ENCODE results near the gene CCNB3. TPM values are rescaled to one million over a fixed set of nuclear protein-coding genes. Genes with fewer than 3 reads are reported as not detected.

The CCNB3 gene
- total and polyA plus RNA-seq, 9 of the 15 experiments (the other 6 are each of a cell fraction or from before 2014, with no cell fraction given) = 0.05 to 0.25 (median 0.08) TPM; not detected in 3

DNA sequence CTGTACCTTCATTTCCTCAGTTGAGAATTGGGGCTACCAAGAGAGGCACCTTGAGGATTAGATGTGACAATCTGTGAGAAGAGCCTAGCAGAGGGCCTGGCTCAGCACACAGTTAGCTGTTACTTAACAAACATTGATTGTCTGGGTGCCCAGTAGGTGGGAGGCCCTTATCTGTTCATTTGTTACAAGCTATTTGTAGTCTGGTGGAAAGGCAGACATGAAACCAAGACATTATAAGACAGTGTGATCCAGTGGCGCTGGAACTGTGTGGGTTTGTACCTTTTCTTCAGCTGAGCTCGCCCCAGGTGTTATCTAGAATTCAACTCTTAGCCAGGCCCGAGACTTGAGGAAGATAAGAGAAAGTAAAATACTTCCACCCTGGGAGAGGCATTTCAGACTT lies 20.7 kb upstream of the CCNB3 start:
- intact Hi-C loops (cut with micrococcal nuclease) = no loop called here
- Histone ChIP-seq H3K4me1 (replicated peaks in 1 of 2; ENCODE audit: control insufficient read depth in 2 of 2, insufficient read depth in 2 of 2, low read length in 2 of 2) (peaks cover 0 to 15% of the 10 kb centered on the region in 2 experiments; a peak in 3 of 5 replicates), H3K4me3 (no peak overlapping the region), H3K27me3 (ENCODE audit: control insufficient read depth in 2 of 2, insufficient read depth in 2 of 2, low read length in 2 of 2) (no peaks in the 10 kb centered on the region), H3K36me3 (ENCODE audit: control insufficient read depth, insufficient read depth, low read length) (no peaks in the 10 kb centered on the region), H3K9me3 (replicated peaks; ENCODE audit: control insufficient read depth, insufficient read depth, low read depth, low read length) (no peaks in the 10 kb centered on the region), H3K9me1 (ENCODE audit: control insufficient read depth, insufficient read depth, low read length) (no peaks in the 10 kb centered on the region), H3K27ac (ENCODE audit: extremely low read depth, low read depth, low read length) (no peak overlapping the region), H2AFZ (ENCODE audit: low read depth, low read length) (0 out of 2 replicates have a peak overlapping the region, but pooled peaks have one; percentile 8), H3K9ac (ENCODE audit: insufficient read depth in 1 of 2, low read depth in 2 of 2, low read length in 2 of 2) (no peak overlapping the region), H4K20me1 (replicated peaks; ENCODE audit: control insufficient read depth, insufficient read depth, low read length) (no peaks in the 10 kb centered on the region), H3K4me2 (ENCODE audit: insufficient read depth, low read length) (0 out of 2 replicates have a peak overlapping the region, but pooled peaks have one; percentile 20), H3K79me2 (ENCODE audit: control insufficient read depth, insufficient read depth, low read length) (no peaks in the 10 kb centered on the region)
- ATAC-seq (peak; percentile 35), FAIRE-seq (no peak), DNase-seq (ENCODE audit: extremely low read depth in 1 of 4, low spot score in 3 of 4) (peak in 2 of 4 experiments; percentile 14 to 32)
- TF ChIP-seq MIER1 (IDR thresholded peaks at IDR 0.05; ENCODE audit: low read depth) (no peak), FIP1L1 (IDR thresholded peaks at IDR 0.05; ENCODE audit: low read depth, low read length, poor library complexity, severe bottlenecking) (no peak), CBFA2T3 (IDR thresholded peaks at IDR 0.05) (peak; percentile 9; the same call in 1 of the 2 replicates), ZNF75A (CRISPR knock-in tag; IDR thresholded peaks at IDR 0.05) (no peak), ZNF253 (CRISPR knock-in tag; conservative IDR thresholded peaks at IDR 0.05) (no peak), ZNF780A (CRISPR knock-in tag; IDR thresholded peaks at IDR 0.05) (no peak)
- TF ChIP-seq, protein P1, sequence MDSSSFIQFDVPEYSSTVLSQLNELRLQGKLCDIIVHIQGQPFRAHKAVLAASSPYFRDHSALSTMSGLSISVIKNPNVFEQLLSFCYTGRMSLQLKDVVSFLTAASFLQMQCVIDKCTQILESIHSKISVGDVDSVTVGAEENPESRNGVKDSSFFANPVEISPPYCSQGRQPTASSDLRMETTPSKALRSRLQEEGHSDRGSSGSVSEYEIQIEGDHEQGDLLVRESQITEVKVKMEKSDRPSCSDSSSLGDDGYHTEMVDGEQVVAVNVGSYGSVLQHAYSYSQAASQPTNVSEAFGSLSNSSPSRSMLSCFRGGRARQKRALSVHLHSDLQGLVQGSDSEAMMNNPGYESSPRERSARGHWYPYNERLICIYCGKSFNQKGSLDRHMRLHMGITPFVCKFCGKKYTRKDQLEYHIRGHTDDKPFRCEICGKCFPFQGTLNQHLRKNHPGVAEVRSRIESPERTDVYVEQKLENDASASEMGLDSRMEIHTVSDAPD (CRISPR knock-in tag; IDR thresholded peaks at IDR 0.05) = no peak
- TF ChIP-seq, protein P2, sequence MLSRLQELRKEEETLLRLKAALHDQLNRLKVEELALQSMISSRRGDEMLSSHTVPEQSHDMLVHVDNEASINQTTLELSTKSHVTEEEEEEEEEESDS (CRISPR knock-in tag; IDR thresholded peaks at IDR 0.05) = no peak
- ChIA-PET CTCF (ENCODE audit: low intra/inter-chr PET ratio) (no interaction called here), POLR2A (interaction anchor here (1.3 to 1.4 kb wide), 2 partner anchors 15 to 27 kb away, joined by 4 to 5 read pairs; no protein-coding TSS in a partner anchor)
- BruUV-seq (replicated peaks) = no TSS peak
- in situ Hi-C loops (cut with MboI) = no loop called here
- WGBS (ENCODE audit: insufficient coverage, low coverage, missing lambda C conversion rate) = 0% methylated on average over 3 of the region's 3 CpGs

All from K562 (cell line).